Peyer's patch (tissue), 4 donors: Measurements from ENCODE around the gene PFKL. TPM values are rescaled to one million over a fixed set of nuclear protein-coding genes. Genes with fewer than 3 reads are reported as not detected.

ENCODE experiments used
- DNase-seq, 3 donors: peaks; one replicate each; pipeline ENCODE4 v3.0.0-alpha.2; 2017 to 2019
- H3K27ac ChIP-seq, 4 donors: fragments of 200-600 bp; sonication (generic); one replicate each; pipeline ENCODE4 v1.5.1; 2016 to 2019
- H3K27me3 ChIP-seq, 2 donors: fragments of 200-600 bp; sonication (generic); one replicate each; pipeline ENCODE4 v1.5.1; 2019
- H3K36me3 ChIP-seq, 3 donors: fragments of 200-600 bp; sonication (generic); one replicate each; pipeline ENCODE4 v1.5.1; 2016 to 2019
- H3K4me1 ChIP-seq, 4 donors: fragments of 200-600 bp; sonication (generic); one replicate each; pipeline ENCODE4 v1.5.1; 2016 to 2019
- H3K4me3 ChIP-seq, 4 donors: fragments of 200-600 bp; sonication (generic); 1 replicate in 3 of 4; 2 replicates in 1 of 4; pipeline ENCODE4 v1.5.1; 2016 to 2019; ENCODE audit warnings: mild to moderate bottlenecking in 1 of 4
- H3K9me3 ChIP-seq, 4 donors: fragments of 200-600 bp; sonication (generic); one replicate each; pipeline ENCODE4 v1.5.1; 2016 to 2019; ENCODE audit warnings: mild to moderate bottlenecking in 1 of 4
- POLR2A ChIP-seq, 2 donors: fragments of 450-650 bp; IDR thresholded peaks; one replicate each; pipeline ENCODE4 v1.5.1; 2017; ENCODE audit warnings: antibody characterized with exemption in 2 of 2, mild to moderate bottlenecking in 2 of 2, moderate library complexity in 2 of 2
- total RNA-seq, 4 donors: library from RNA; depleted of rRNA; stranded (reverse); fragments of >200 nt; gene quantifications; one replicate each; pipeline ENCODE4 v1.1.0, GENCODE V29; 2016
- TF ChIP-seq, protein P1 (sequence below), 6 experiments: fragments of 450-650 bp in 4 of 6; fragments of 200-600 bp in 2 of 6; sonication (generic) in 1 of 6; IDR thresholded peaks; one replicate each; pipeline ENCODE4 v1.5.1; 2017 to 2019; ENCODE audit warnings: antibody characterized with exemption in 6 of 6, mild to moderate bottlenecking in 3 of 6, moderate library complexity in 1 of 6

Gene PFKL
- total RNA-seq, 4 donors from 2014 or later: 192 to 404 (median 274) TPM

DNA sequence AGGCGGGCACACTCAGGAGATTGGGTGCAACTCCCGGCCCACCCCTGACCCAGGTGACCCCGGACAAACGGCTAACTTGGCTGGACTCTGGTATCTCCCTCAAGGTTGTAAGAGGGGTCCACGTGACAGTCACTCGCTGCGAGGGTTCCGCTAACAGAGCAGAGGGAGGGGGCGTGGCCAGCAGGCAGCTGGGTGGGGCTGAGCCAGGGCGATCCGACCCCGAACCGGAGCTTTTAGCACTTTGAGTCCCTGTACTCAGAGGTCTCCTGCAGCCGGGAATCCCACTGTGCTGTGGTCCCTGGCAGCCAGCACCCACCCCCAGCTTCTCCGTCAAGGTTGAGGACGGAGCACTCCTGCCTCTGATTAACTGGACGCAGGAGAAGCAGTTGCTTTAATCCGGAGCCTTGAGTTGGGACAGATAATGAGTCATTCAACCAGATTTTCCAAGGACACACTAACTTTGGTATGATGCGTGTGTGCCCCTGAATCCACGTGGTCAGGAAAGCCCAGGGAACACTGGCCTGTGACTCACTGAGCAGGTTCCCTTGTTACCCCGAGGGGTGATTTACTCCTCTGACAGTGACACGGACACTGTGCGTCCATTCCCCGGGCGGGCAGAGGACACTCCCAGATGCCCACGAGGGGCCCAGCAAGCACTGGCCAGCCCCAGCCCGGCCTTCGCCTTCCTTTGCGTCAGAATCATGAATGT lies 70.3 kb downstream of the PFKL start:
- Histone ChIP-seq H3K9me3 (no peaks in the 10 kb centered on the region), H3K4me1 (peaks cover 0 to 10% (median 1%) of the 10 kb centered on the region in 4 donors), H3K27ac (no peak overlapping the region), H3K4me3 (peak overlapping the region in 1 of 4 donors; percentile 27), H3K36me3 (no peaks in the 10 kb centered on the region), H3K27me3 (no peaks in the 10 kb centered on the region)
- DNase-seq: peak in 2 of 3 donors; percentile 54
- TF ChIP-seq POLR2A (IDR thresholded peaks at IDR 0.05): no peak
- TF ChIP-seq, protein P1, sequence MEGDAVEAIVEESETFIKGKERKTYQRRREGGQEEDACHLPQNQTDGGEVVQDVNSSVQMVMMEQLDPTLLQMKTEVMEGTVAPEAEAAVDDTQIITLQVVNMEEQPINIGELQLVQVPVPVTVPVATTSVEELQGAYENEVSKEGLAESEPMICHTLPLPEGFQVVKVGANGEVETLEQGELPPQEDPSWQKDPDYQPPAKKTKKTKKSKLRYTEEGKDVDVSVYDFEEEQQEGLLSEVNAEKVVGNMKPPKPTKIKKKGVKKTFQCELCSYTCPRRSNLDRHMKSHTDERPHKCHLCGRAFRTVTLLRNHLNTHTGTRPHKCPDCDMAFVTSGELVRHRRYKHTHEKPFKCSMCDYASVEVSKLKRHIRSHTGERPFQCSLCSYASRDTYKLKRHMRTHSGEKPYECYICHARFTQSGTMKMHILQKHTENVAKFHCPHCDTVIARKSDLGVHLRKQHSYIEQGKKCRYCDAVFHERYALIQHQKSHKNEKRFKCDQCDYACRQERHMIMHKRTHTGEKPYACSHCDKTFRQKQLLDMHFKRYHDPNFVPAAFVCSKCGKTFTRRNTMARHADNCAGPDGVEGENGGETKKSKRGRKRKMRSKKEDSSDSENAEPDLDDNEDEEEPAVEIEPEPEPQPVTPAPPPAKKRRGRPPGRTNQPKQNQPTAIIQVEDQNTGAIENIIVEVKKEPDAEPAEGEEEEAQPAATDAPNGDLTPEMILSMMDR (IDR thresholded peaks at IDR 0.05): no peak

DNA sequence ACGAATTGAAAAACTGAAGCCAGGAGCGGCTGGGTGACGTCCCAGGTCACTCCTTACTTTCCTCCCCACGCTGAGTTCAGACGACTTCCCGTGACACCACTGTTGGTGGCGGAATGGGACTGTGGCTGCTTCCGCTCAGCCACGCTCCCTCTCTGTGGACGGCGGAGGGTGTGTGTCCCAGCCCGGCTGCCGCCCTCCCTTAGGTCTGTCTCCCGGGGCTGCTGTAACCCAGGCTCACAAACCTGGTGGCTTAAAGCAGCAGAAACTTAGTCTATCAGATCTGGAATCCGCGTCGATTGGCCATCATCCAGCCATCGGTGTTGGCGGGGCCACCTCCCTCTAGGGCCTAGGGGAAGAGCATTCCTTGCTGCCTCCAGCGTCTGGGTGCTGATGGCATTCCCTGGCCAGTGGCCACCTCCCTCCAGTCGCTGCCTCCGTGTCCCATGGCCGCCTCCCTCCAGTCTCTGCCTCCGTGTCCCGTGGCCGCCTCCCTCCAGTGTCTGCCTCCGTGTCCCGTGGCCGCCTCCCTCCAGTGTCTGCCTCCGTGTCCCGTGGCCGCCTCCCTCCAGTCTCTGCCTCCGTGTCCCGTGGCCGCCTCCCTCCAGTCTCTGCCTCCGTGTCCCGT lies 71.0 kb downstream of the PFKL start:
- Histone ChIP-seq H3K36me3 (no peaks in the 10 kb centered on the region), H3K27ac (no peak overlapping the region), H3K4me3 (no peak overlapping the region), H3K9me3 (no peaks in the 10 kb centered on the region), H3K27me3 (no peaks in the 10 kb centered on the region), H3K4me1 (peaks cover 0 to 16% (median 4%) of the 10 kb centered on the region in 4 donors)
- peak in 2 of 3 donors; percentile 39 to 46 for DNase-seq
- TF ChIP-seq, protein P1 (IDR thresholded peaks at IDR 0.05): no peak
- no peak for TF ChIP-seq POLR2A (IDR thresholded peaks at IDR 0.05)

DNA sequence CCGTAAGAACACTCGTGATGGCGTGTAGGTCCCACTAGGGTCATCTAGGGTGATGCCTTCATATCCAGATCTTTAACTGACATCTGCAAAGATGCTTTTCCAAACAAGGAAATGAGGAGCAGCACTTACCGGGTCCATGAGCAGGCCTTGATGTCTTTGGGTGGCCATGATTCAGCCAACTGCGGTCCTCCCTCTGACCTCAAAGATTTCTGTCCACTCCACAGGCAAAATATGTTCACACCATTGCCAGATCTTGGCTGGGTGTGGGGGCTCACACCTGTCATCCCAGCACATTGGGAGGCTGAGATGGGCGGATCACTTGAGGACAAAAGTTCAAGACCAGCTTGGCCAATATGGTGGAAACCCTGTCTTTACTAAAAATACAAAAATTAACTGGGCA lies 71.7 kb downstream of the PFKL start:
- TF ChIP-seq, protein P1 (IDR thresholded peaks at IDR 0.05): no peak
- no peak for TF ChIP-seq POLR2A (IDR thresholded peaks at IDR 0.05)
- no peaks in the 10 kb centered on the region for H3K9me3 ChIP-seq
- no peak overlapping the region for H3K27ac ChIP-seq
- H3K4me3 ChIP-seq: no peak overlapping the region
- peaks cover 0 to 16% (median 5%) of the 10 kb centered on the region in 4 donors for H3K4me1 ChIP-seq
- no peaks in the 10 kb centered on the region for H3K27me3 ChIP-seq
- DNase-seq: peak in 1 of 3 donors; percentile 5
- no peaks in the 10 kb centered on the region for H3K36me3 ChIP-seq

DNA sequence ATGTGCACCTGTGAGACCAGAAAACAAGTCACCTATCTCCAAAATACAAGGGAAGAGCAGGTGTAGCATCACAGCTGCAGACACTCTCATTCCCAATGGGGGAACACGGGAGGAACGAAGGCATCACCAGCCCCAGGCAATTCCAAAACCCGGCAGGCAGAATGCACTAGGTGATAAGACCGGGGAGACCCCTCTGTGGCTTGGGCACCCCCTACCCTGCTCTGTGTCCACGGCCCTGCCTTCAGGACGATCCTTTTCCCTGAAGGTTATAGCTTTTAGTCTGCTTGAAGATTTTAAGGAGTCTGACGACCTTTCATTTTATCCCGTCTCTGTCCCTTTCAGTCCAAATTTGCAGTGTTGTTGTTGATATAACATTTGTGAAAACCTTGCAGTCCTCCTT lies 72.8 kb downstream of the PFKL start:
- TF ChIP-seq, protein P1 (IDR thresholded peaks at IDR 0.05): no peak
- TF ChIP-seq POLR2A (IDR thresholded peaks at IDR 0.05): no peak
- Histone ChIP-seq H3K27ac (no peak overlapping the region), H3K4me3 (no peak overlapping the region), H3K36me3 (no peaks in the 10 kb centered on the region), H3K4me1 (peaks cover 0 to 16% (median 5%) of the 10 kb centered on the region in 4 donors), H3K27me3 (no peaks in the 10 kb centered on the region), H3K9me3 (no peaks in the 10 kb centered on the region)
- peak in 1 of 3 donors; percentile 29 for DNase-seq

DNA sequence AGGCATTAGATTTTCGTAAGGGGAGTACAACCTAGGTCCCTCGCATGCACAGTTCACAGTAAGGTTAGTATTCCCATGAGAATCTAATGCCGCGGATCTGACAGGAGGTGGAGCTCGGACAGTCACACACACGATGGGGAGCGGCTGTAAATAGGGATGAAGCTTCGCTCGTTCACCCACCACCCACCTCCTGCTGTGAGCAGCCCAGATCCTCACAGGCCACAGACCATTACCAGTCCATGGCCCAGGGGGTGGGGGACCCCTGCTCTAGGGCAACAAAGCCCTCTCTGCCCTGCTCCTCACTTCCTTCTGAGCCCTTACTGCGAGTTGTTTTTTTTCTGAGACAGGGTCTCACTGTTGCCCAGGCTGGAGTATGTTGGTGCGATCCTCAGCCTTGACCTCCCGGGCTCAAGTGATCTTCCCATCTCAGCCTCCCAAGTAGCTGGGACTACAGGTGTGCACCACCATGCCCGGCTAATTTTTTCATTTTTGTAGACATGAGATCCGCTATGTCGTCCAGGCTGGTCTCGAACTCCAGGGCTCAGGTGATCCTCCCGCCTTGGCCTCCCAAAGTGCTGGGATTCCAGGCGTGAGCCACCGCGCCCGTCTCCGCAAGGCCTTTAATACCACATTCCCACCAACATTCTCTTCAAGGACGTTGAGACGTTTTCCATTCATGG lies 74.9 kb downstream of the PFKL start:
- no peak overlapping the region for H3K27ac ChIP-seq
- peak in 2 of 3 donors; percentile 15 to 33 for DNase-seq
- H3K9me3 ChIP-seq: no peaks in the 10 kb centered on the region
- no peak overlapping the region for H3K4me3 ChIP-seq
- TF ChIP-seq, protein P1 (IDR thresholded peaks at IDR 0.05): no peak
- no peak for TF ChIP-seq POLR2A (IDR thresholded peaks at IDR 0.05)
- no peaks in the 10 kb centered on the region for H3K27me3 ChIP-seq
- H3K36me3 ChIP-seq: no peaks in the 10 kb centered on the region
- H3K4me1 ChIP-seq: peaks cover 0 to 16% (median 5%) of the 10 kb centered on the region in 4 donors
